ENCODE results near the gene HSD3B1. TPM values are rescaled to one million over a fixed set of nuclear protein-coding genes. Genes with fewer than 3 reads are reported as not detected.
"Not testable (repeated sequence)": the region's sequence is repeated elsewhere in the genome, so short reads cannot be mapped to it uniquely, and the experiment has no call there.

The HSD3B1 gene
- total RNA-seq, 1 donor from 2014 or later: not detected

- no peaks in the 10 kb centered on the region for H3K9me3 ChIP-seq (ENCODE audit: control insufficient read depth in 3 of 3, low read length in 3 of 3)
- H3K36me3 ChIP-seq (ENCODE audit: control insufficient read depth in 3 of 3, insufficient read depth in 3 of 3, low read length in 3 of 3): no peaks in the 10 kb centered on the region
- no peaks in the 10 kb centered on the region for H3K27me3 ChIP-seq (ENCODE audit: control insufficient read depth in 3 of 3, insufficient read depth in 3 of 3, low read length in 3 of 3)
- no peaks in the 10 kb centered on the region for H3K4me1 ChIP-seq (ENCODE audit: control insufficient read depth in 3 of 3, insufficient read depth in 3 of 3, low read length in 3 of 3)
- no peak overlapping the region for H3K27ac ChIP-seq (ENCODE audit: low read depth, low read length)
- no peak overlapping the region for H3K4me3 ChIP-seq (ENCODE audit: low read length in 3 of 3)
- no peak overlapping the region for H3K9ac ChIP-seq (ENCODE audit: low read depth in 1 of 3, low read length in 3 of 3)
Observed at GRCh38 chr1:119488216-119488615, 18.8 kb upstream of the HSD3B1 start.

GRCh38 chr1:119489201-119489600 is 17.8 kb upstream of the HSD3B1 start:
- H3K36me3 ChIP-seq (ENCODE audit: control insufficient read depth in 3 of 3, insufficient read depth in 3 of 3, low read length in 3 of 3): no peaks in the 10 kb centered on the region
- no peak overlapping the region for H3K27ac ChIP-seq (ENCODE audit: low read depth, low read length)
- H3K9me3 ChIP-seq (ENCODE audit: control insufficient read depth in 3 of 3, low read length in 3 of 3): no peaks in the 10 kb centered on the region
- no peaks in the 10 kb centered on the region for H3K27me3 ChIP-seq (ENCODE audit: control insufficient read depth in 3 of 3, insufficient read depth in 3 of 3, low read length in 3 of 3)
- H3K4me1 ChIP-seq (ENCODE audit: control insufficient read depth in 3 of 3, insufficient read depth in 3 of 3, low read length in 3 of 3): no peaks in the 10 kb centered on the region
- no peak overlapping the region for H3K4me3 ChIP-seq (ENCODE audit: low read length in 3 of 3)
- no peak overlapping the region for H3K9ac ChIP-seq (ENCODE audit: low read depth in 1 of 3, low read length in 3 of 3)

- Histone ChIP-seq H3K9me3 (ENCODE audit: control insufficient read depth in 3 of 3, low read length in 3 of 3) (no peaks in the 10 kb centered on the region), H3K4me1 (ENCODE audit: control insufficient read depth in 3 of 3, insufficient read depth in 3 of 3, low read length in 3 of 3) (no peaks in the 10 kb centered on the region), H3K4me3 (ENCODE audit: low read length in 3 of 3) (no peak overlapping the region), H3K27me3 (ENCODE audit: control insufficient read depth in 3 of 3, insufficient read depth in 3 of 3, low read length in 3 of 3) (no peaks in the 10 kb centered on the region), H3K36me3 (ENCODE audit: control insufficient read depth in 3 of 3, insufficient read depth in 3 of 3, low read length in 3 of 3) (no peaks in the 10 kb centered on the region), H3K27ac (ENCODE audit: low read depth, low read length) (no peak overlapping the region), H3K9ac (ENCODE audit: low read depth in 1 of 3, low read length in 3 of 3) (no peak overlapping the region)
Observed at GRCh38 chr1:119490925-119491324, 16.1 kb upstream of the HSD3B1 start.

- Histone ChIP-seq H3K9me3 (ENCODE audit: control insufficient read depth in 3 of 3, low read length in 3 of 3) (no peaks in the 10 kb centered on the region), H3K4me1 (ENCODE audit: control insufficient read depth in 3 of 3, insufficient read depth in 3 of 3, low read length in 3 of 3) (no peaks in the 10 kb centered on the region), H3K36me3 (ENCODE audit: control insufficient read depth in 3 of 3, insufficient read depth in 3 of 3, low read length in 3 of 3) (no peaks in the 10 kb centered on the region), H3K27ac (ENCODE audit: low read depth, low read length) (no peak overlapping the region), H3K4me3 (ENCODE audit: low read length in 3 of 3) (no peak overlapping the region), H3K9ac (ENCODE audit: low read depth in 1 of 3, low read length in 3 of 3) (no peak overlapping the region), H3K27me3 (ENCODE audit: control insufficient read depth in 3 of 3, insufficient read depth in 3 of 3, low read length in 3 of 3) (no peaks in the 10 kb centered on the region)
Observed at GRCh38 chr1:119492763-119493162, 14.2 kb upstream of the HSD3B1 start.

- H3K27ac ChIP-seq (ENCODE audit: low read depth, low read length): no peak overlapping the region
- no peaks in the 10 kb centered on the region for H3K4me1 ChIP-seq (ENCODE audit: control insufficient read depth in 3 of 3, insufficient read depth in 3 of 3, low read length in 3 of 3)
Observed at GRCh38 chr1:119504831-119505230, 2.2 kb upstream of the HSD3B1 start.

GRCh38 chr1:119510046-119510445 is 3.0 kb downstream of the HSD3B1 start:
- Histone ChIP-seq H3K4me1 (ENCODE audit: control insufficient read depth in 3 of 3, insufficient read depth in 3 of 3, low read length in 3 of 3) (no peaks in the 10 kb centered on the region), H3K27me3 (ENCODE audit: control insufficient read depth in 3 of 3, insufficient read depth in 3 of 3, low read length in 3 of 3) (peaks cover 0 to 2% (median 0%) of the 10 kb centered on the region in 3 donors), H3K27ac (ENCODE audit: low read depth, low read length) (no peak overlapping the region), H3K4me3 (ENCODE audit: low read length in 3 of 3) (no peak overlapping the region), H3K9ac (ENCODE audit: low read depth in 1 of 3, low read length in 3 of 3) (no peak overlapping the region), H3K36me3 (ENCODE audit: control insufficient read depth in 3 of 3, insufficient read depth in 3 of 3, low read length in 3 of 3) (no peaks in the 10 kb centered on the region), H3K9me3 (ENCODE audit: control insufficient read depth in 3 of 3, low read length in 3 of 3) (no peaks in the 10 kb centered on the region)

More at GRCh38 chr1:119504831-119505230, 2.2 kb upstream of the HSD3B1 start:
- Histone ChIP-seq H3K9me3 (ENCODE audit: control insufficient read depth in 3 of 3, low read length in 3 of 3) (no peaks in the 10 kb centered on the region), H3K36me3 (ENCODE audit: control insufficient read depth in 3 of 3, insufficient read depth in 3 of 3, low read length in 3 of 3) (no peaks in the 10 kb centered on the region), H3K4me3 (ENCODE audit: low read length in 3 of 3) (no peak overlapping the region), H3K27me3 (ENCODE audit: control insufficient read depth in 3 of 3, insufficient read depth in 3 of 3, low read length in 3 of 3) (peaks cover 0 to 2% (median 0%) of the 10 kb centered on the region in 3 donors), H3K9ac (ENCODE audit: low read depth in 1 of 3, low read length in 3 of 3) (no peak overlapping the region)

- H3K4me3 ChIP-seq (ENCODE audit: low read length in 3 of 3): no peak overlapping the region
- no peak overlapping the region for H3K9ac ChIP-seq (ENCODE audit: low read depth in 1 of 3, low read length in 3 of 3)
- H3K4me1 ChIP-seq (ENCODE audit: control insufficient read depth in 3 of 3, insufficient read depth in 3 of 3, low read length in 3 of 3): no peaks in the 10 kb centered on the region
- no peak overlapping the region for H3K27ac ChIP-seq (ENCODE audit: low read depth, low read length)
- no peaks in the 10 kb centered on the region for H3K9me3 ChIP-seq (ENCODE audit: control insufficient read depth in 3 of 3, low read length in 3 of 3)
- H3K27me3 ChIP-seq (ENCODE audit: control insufficient read depth in 3 of 3, insufficient read depth in 3 of 3, low read length in 3 of 3): no peaks in the 10 kb centered on the region
- no peaks in the 10 kb centered on the region for H3K36me3 ChIP-seq (ENCODE audit: control insufficient read depth in 3 of 3, insufficient read depth in 3 of 3, low read length in 3 of 3)
Observed at GRCh38 chr1:119515221-119515620, 8.2 kb downstream of the HSD3B1 start.

GRCh38 chr1:119516247-119516646 is 9.2 kb downstream of the HSD3B1 start:
- H3K9ac ChIP-seq (ENCODE audit: low read depth in 1 of 3, low read length in 3 of 3): no peak overlapping the region
- H3K4me3 ChIP-seq (ENCODE audit: low read length in 3 of 3): no peak overlapping the region
- H3K36me3 ChIP-seq (ENCODE audit: control insufficient read depth in 3 of 3, insufficient read depth in 3 of 3, low read length in 3 of 3): no peaks in the 10 kb centered on the region
- no peak overlapping the region for H3K27ac ChIP-seq (ENCODE audit: low read depth, low read length)
- no peaks in the 10 kb centered on the region for H3K27me3 ChIP-seq (ENCODE audit: control insufficient read depth in 3 of 3, insufficient read depth in 3 of 3, low read length in 3 of 3)
- H3K9me3 ChIP-seq (ENCODE audit: control insufficient read depth in 3 of 3, low read length in 3 of 3): no peaks in the 10 kb centered on the region
- no peaks in the 10 kb centered on the region for H3K4me1 ChIP-seq (ENCODE audit: control insufficient read depth in 3 of 3, insufficient read depth in 3 of 3, low read length in 3 of 3)

- H3K4me3 ChIP-seq (ENCODE audit: low read length in 3 of 3): no peak overlapping the region
- no peak overlapping the region for H3K27ac ChIP-seq (ENCODE audit: low read depth, low read length)
- no peaks in the 10 kb centered on the region for H3K4me1 ChIP-seq (ENCODE audit: control insufficient read depth in 3 of 3, insufficient read depth in 3 of 3, low read length in 3 of 3)
- no peak overlapping the region for H3K9ac ChIP-seq (ENCODE audit: low read depth in 1 of 3, low read length in 3 of 3)
- no peaks in the 10 kb centered on the region for H3K9me3 ChIP-seq (ENCODE audit: control insufficient read depth in 3 of 3, low read length in 3 of 3)
- no peaks in the 10 kb centered on the region for H3K36me3 ChIP-seq (ENCODE audit: control insufficient read depth in 3 of 3, insufficient read depth in 3 of 3, low read length in 3 of 3)
- no peaks in the 10 kb centered on the region for H3K27me3 ChIP-seq (ENCODE audit: control insufficient read depth in 3 of 3, insufficient read depth in 3 of 3, low read length in 3 of 3)
Observed at GRCh38 chr1:119516680-119517079, 9.7 kb downstream of the HSD3B1 start.

- H3K27ac ChIP-seq (ENCODE audit: low read depth, low read length); H3K4me3 ChIP-seq (ENCODE audit: low read length in 3 of 3); H3K36me3 ChIP-seq (ENCODE audit: control insufficient read depth in 3 of 3, insufficient read depth in 3 of 3, low read length in 3 of 3); H3K27me3 ChIP-seq (ENCODE audit: control insufficient read depth in 3 of 3, insufficient read depth in 3 of 3, low read length in 3 of 3); H3K4me1 ChIP-seq (ENCODE audit: control insufficient read depth in 3 of 3, insufficient read depth in 3 of 3, low read length in 3 of 3); H3K9me3 ChIP-seq (ENCODE audit: control insufficient read depth in 3 of 3, low read length in 3 of 3); H3K9ac ChIP-seq (ENCODE audit: low read depth in 1 of 3, low read length in 3 of 3): not testable (repeated sequence)
Observed at GRCh38 chr1:119517667-119518066, 10.7 kb downstream of the HSD3B1 start.
